Skeletal muscle tissue (tissue), 4 donors: ENCODE data around the gene MAP4K1. TPM values are rescaled to one million over a fixed set of nuclear protein-coding genes. Genes with fewer than 3 reads are reported as not detected.

ENCODE experiments used
- H3K27ac ChIP-seq: one replicate; pipeline ENCODE4 v1.7.0; 2013; ENCODE audit warnings: mild to moderate bottlenecking, low read depth, low read length, inconsistent platforms
- H3K27me3 ChIP-seq, 3 donors: one replicate each; pipeline ENCODE4 v1.7.0; 2013; ENCODE audit warnings: low read length in 3 of 3; ENCODE audit not compliant: control insufficient read depth in 3 of 3, insufficient read depth in 3 of 3
- H3K36me3 ChIP-seq, 3 donors: one replicate each; pipeline ENCODE4 v1.7.0; 2013; ENCODE audit warnings: low read length in 3 of 3; ENCODE audit not compliant: control insufficient read depth in 3 of 3, insufficient read depth in 3 of 3
- H3K4me1 ChIP-seq, 3 donors: one replicate each; pipeline ENCODE4 v1.7.0; 2013; ENCODE audit warnings: low read length in 3 of 3, mild to moderate bottlenecking in 3 of 3; ENCODE audit not compliant: control insufficient read depth in 3 of 3, insufficient read depth in 3 of 3
- H3K4me3 ChIP-seq, 3 donors: one replicate each; pipeline ENCODE4 v1.7.0; 2013; ENCODE audit warnings: low read length in 3 of 3
- H3K9ac ChIP-seq, 3 donors: one replicate each; pipeline ENCODE4 v1.7.0; 2013; ENCODE audit warnings: low read length in 3 of 3, mild to moderate bottlenecking in 3 of 3, moderate library complexity in 2 of 3, low read depth in 1 of 3
- H3K9me3 ChIP-seq, 3 donors: one replicate each; pipeline ENCODE4 v1.7.0; 2013; ENCODE audit warnings: low read length in 3 of 3; ENCODE audit not compliant: control insufficient read depth in 3 of 3
- total RNA-seq: library from RNA; depleted of rRNA; stranded (reverse); fragments of >200 nt; gene quantifications from one replicate; pipeline ENCODE4 v1.2.3, GENCODE V29; 2014
- donor health status: Osteomylitis.

The MAP4K1 gene
- total RNA-seq, 1 donor from 2014 or later: under 0.01 TPM

DNA sequence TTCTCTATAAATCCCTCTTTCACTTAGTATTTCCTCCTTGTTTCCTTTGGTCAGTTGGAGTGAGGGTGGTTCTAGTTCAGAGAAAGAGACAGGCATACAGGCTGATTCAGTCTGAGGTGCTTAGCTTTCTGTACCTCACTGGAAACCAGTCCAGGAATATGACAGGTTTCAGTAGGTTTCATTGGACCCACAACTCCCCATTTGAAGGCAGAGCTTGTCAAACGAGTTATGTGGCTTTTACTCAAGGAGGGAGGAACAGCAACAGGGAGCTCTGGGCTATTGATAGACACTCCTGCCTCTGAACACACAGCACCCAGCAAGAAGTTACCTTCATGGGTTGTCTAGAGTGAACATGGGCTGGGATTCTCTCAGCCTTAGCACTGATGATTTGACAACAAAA is 44.2 kb upstream of the MAP4K1 start:
- H3K4me3 ChIP-seq: peak overlapping the region in 1 of 3 donors; percentile 16
- peak overlapping the region; percentile 93 for H3K27ac ChIP-seq
- H3K9me3 ChIP-seq: no peaks in the 10 kb centered on the region
- no peaks in the 10 kb centered on the region for H3K27me3 ChIP-seq
- H3K36me3 ChIP-seq: no peaks in the 10 kb centered on the region
- H3K9ac ChIP-seq: peak overlapping the region; percentile 1 to 63 (median 12)
- peaks cover 93 to 98% (median 94%) of the 10 kb centered on the region in 3 donors for H3K4me1 ChIP-seq

DNA sequence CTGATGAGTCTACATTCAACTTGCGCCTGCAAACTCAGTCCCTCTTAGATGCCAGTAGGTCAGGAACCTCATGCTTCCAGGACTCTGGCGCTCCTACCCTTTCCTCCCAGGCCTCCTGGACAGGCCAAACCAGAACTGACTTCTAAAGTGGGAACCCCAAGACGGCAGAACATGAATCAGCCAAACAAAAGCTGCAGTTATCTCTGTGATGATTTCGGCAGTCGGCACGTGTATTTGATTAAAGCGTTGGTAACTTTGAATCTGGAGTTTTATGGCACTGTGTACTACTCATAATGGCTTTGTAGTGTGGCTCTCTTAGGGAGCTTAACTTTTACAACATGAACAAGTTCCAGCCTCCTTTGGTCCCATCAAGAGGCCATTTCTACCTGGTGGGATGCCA is 43.4 kb upstream of the MAP4K1 start:
- Histone ChIP-seq H3K4me3 (no peak overlapping the region), H3K27me3 (no peaks in the 10 kb centered on the region), H3K9ac (no peak overlapping the region), H3K36me3 (no peaks in the 10 kb centered on the region), H3K27ac (peak overlapping the region; percentile 95), H3K4me1 (peaks cover 92 to 98% (median 94%) of the 10 kb centered on the region in 3 donors), H3K9me3 (no peaks in the 10 kb centered on the region)

DNA sequence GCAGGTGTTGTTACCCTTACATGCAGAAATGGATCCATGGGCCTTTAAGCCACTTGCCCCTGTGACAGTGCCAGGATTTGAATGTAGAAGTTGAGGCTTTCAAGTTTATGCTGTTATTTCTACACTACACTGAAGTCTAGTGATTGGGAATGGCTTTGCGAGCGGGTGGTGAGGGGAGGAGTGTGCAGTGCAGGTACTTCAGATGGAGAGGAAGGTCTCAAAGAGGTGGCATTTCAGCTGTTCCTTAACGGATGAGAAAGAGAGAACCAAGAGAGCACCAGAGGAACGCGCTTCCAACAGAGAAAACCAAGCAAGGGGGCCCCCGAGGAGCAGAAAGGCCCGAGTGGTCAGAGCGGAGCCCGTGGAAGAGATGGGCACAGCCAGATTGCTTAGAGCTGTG is 43.0 kb upstream of the MAP4K1 start:
- H3K4me1 ChIP-seq: peaks cover 93 to 98% (median 93%) of the 10 kb centered on the region in 3 donors
- H3K9ac ChIP-seq: peak overlapping the region in 1 of 3 donors; percentile 26
- H3K27me3 ChIP-seq: no peaks in the 10 kb centered on the region
- H3K36me3 ChIP-seq: no peaks in the 10 kb centered on the region
- no peak overlapping the region for H3K4me3 ChIP-seq
- H3K9me3 ChIP-seq: no peaks in the 10 kb centered on the region
- peak overlapping the region; percentile 95 for H3K27ac ChIP-seq

DNA sequence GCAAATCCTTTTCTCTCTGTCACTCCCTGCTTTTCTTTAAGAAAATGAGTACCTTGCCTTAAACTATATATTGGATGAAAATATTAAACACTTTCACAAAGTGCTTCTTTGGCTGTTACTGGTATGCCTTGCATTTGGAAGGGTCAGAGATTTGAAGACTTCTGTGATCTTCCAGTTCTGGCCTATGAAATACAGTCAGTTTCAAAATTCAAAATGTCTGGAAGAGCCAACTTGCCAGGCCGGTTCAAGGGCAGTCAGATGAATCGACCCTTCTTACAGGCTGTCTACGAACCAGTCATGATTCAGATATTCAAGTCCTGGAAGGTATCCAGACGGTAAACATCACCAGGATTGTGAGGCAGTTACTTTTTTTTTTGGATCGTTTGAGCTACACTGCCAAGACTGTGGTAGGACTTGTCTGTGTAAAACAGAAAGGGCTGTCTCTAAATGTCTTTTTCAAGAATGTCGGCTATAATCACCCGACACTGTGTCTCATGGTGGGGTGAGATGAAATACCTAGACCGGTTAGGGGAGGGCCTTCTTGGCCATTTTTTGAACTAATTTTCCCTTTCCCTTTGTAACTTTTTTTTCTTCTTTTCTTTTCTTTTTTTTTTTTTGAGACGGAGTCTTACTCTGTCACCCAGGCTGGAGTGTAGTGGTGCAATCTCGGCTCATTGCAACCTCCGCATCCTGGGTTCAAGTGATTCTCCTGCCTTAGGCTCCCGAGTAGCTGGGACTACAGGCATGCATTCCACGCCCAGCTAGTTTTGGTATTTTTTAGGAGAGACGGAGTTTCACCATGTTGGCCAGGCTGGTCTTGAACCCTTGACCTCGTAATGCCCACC is 40.9 kb upstream of the MAP4K1 start:
- Histone ChIP-seq H3K27ac (peak overlapping the region; percentile 95), H3K36me3 (no peaks in the 10 kb centered on the region), H3K27me3 (no peaks in the 10 kb centered on the region), H3K4me1 (peaks cover 93 to 98% (median 93%) of the 10 kb centered on the region in 3 donors), H3K4me3 (peak overlapping the region in 2 of 3 donors; percentile 0 to 6), H3K9me3 (no peaks in the 10 kb centered on the region), H3K9ac (peak overlapping the region; percentile 52 to 62 (median 58))

DNA sequence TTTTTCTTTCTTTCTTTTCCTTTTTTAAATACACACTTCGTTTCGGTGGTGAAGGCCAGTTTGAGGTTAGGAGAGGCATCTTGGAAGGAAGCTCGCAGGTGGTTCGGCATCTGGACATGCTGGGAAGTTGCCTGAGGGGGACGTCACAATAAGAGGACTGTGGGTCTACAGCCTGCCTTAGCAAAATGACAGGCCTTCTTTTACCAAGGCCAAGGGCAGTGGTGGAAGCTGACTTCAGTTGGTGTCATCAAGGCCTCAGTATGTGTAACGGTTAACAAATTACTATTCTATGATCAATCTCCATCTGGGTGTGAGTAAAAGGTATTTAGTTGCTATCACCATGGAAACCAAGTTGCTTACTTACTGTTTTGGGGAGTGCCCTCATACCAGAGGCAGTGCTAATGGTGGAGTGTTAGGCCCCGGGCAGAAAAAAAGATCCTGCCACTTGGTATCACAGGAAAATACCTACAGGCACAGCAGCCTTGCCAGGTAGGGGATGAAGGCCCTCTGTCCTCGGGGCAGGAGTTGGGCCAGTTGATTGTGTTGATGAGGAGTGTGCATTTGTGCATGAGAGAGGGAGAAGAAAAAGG is 40.0 kb upstream of the MAP4K1 start:
- H3K4me1 ChIP-seq: peaks cover 87 to 96% (median 92%) of the 10 kb centered on the region in 3 donors
- H3K4me3 ChIP-seq: peak overlapping the region in 1 of 3 donors; percentile 41
- peak overlapping the region; percentile 3 to 58 (median 18) for H3K9ac ChIP-seq
- H3K27ac ChIP-seq: peak overlapping the region; percentile 95
- no peaks in the 10 kb centered on the region for H3K27me3 ChIP-seq
- H3K36me3 ChIP-seq: no peaks in the 10 kb centered on the region
- no peaks in the 10 kb centered on the region for H3K9me3 ChIP-seq

DNA sequence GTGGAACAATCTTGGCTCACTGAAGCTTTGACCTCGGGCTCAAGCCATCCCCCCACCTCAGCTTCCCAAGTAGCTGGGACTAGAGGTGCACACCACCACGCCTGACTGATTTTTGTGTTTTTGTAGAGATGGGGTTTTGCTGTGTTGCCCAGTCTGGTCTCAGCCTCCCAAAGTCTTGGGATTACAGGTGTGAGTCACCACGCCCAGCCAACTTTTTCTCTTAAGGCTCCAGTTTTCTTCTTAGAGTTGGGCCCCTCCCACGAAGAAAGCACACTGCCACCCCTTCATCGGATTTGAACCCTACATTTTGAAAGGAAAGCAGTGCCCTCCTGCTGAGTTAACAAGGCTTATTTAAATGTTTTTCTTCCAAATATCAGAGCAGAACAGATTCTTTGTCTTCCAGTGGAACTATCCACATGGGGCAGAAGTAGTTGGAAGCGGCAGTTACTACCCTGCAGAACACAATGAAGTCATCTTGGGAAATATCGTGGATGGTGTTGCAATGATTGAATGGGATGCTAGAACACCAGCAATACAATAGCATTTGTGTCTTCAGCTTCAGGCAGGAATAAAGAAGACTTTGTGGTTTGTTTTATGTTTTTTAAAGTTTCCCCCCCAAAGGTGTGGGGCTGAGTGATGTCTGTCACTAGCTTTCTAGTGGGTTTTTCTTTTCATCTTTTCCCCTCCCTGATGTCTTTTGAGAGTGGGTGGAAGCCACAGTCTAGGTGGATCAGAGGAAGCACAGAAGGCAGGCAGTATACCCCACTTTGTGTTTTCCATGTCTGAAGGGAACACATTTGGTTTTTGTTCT is 38.6 kb upstream of the MAP4K1 start:
- Histone ChIP-seq H3K36me3 (no peaks in the 10 kb centered on the region), H3K4me1 (peaks cover 84 to 98% (median 93%) of the 10 kb centered on the region in 3 donors), H3K27ac (peak overlapping the region; percentile 95), H3K9me3 (no peaks in the 10 kb centered on the region), H3K27me3 (no peaks in the 10 kb centered on the region), H3K4me3 (no peak overlapping the region), H3K9ac (no peak overlapping the region)

DNA sequence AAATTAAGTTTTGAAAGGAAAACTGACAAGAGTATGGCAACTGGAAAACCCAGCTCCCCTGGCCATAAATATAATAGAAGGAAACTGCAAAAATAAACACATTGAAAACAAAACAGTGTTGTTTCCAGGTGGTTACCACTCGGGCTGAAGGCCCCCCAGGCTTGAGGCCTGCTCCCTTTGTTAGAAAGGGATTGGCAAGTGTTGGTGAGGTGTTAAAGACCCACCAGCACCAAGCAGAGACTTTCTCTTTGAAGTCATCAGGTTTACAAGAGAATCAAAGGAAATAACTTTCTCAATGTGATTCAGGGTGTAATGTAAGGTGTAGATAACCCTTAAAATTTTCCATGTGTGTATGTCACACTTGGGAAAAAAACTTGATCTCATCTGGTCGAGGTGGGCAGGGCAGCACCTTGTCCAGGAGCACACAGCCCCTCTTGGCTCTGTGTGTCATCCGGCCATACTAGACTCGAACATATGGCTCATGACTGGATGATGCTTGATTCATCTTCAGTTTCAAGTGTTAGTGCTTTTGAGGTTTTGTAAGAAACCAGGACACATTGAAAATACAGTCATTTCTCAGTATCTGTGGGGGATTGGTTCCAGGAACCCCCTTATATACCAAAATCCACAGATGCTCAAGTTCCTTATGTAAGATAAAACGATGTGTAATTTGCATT is 37.5 kb upstream of the MAP4K1 start:
- H3K27ac ChIP-seq: peak overlapping the region; percentile 95
- H3K9ac ChIP-seq: peak overlapping the region in 1 of 3 donors; percentile 41
- H3K4me3 ChIP-seq: no peak overlapping the region
- H3K4me1 ChIP-seq: peaks cover 85 to 98% (median 94%) of the 10 kb centered on the region in 3 donors
- H3K9me3 ChIP-seq: no peaks in the 10 kb centered on the region
- H3K27me3 ChIP-seq: no peaks in the 10 kb centered on the region
- H3K36me3 ChIP-seq: no peaks in the 10 kb centered on the region

DNA sequence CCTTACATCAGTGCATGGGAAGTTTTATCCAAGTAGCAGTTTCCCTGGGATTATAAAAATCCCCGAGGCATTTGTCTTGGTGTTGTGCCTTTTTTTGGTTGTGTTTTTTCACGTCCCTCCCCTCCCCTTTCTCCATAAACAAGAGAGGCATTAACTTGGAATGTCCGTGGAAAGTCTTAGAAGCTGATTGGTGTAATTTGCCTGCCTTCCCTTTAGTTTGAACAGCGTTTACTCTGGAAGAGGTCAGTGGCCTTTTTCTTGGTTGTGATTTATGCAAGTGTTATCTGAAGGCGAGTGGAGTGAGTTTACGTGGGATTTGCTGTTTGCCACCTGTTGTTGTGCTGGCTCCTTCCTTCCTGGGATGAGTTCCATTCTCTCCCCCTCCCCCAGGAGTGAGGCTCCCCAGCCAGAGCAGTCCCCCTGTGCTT is 36.9 kb upstream of the MAP4K1 start:
- peak overlapping the region; percentile 41 to 51 (median 44) for H3K9ac ChIP-seq
- no peaks in the 10 kb centered on the region for H3K27me3 ChIP-seq
- peak overlapping the region in 2 of 3 donors; percentile 0 to 6 for H3K4me3 ChIP-seq
- H3K9me3 ChIP-seq: no peaks in the 10 kb centered on the region
- peak overlapping the region; percentile 95 for H3K27ac ChIP-seq
- H3K4me1 ChIP-seq: peaks cover 86 to 98% (median 96%) of the 10 kb centered on the region in 3 donors
- no peaks in the 10 kb centered on the region for H3K36me3 ChIP-seq

DNA sequence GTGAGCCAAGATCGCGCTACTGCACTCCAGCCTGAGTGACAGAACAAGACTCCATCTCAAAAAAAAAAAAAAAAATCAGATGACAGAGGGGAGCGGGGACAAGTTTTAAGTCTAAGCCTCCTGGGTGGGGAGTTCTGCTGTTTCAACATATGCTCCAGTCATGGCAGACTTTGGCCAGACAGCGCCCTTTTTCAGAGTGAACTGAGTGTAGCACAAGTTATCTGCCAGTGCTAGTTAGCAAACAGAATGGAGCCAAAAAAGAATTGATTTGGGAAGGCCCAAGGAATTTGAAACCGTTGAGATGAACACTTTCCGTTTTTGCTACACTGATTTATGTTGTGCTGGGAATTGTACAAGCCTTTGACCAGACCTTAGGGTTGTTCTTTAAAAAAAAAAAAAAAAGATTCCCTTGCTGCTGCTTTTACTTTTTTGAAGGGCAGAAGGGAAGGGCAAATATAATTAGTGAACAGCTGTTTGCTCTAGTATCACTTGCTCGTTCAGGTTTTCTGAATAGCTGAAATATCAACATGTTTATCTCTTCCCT is 35.3 kb upstream of the MAP4K1 start:
- Histone ChIP-seq H3K9me3 (no peaks in the 10 kb centered on the region), H3K27ac (peak overlapping the region; percentile 95), H3K36me3 (peaks cover 0 to 3% (median 0%) of the 10 kb centered on the region in 3 donors), H3K4me1 (peaks cover 72 to 96% (median 91%) of the 10 kb centered on the region in 3 donors), H3K9ac (peak overlapping the region; percentile 41 to 69 (median 64)), H3K4me3 (peak overlapping the region in 2 of 3 donors; percentile 32 to 38), H3K27me3 (no peaks in the 10 kb centered on the region)
